Measurements from ENCODE around the gene SOX3.

SOX3 gene

GRCh38 chrX:140502491-140503237 is 2.2 kb downstream of the SOX3 start:
- Histone ChIP-seq H3K9ac (ENCODE audit: insufficient read length) (no peak overlapping the region), H3K27ac (no peak overlapping the region), H3K4me3 (no peak overlapping the region), H3K36me3 (ENCODE audit: insufficient read depth, low read length) (no peaks in the 10 kb centered on the region), H3K9me3 (ENCODE audit: low read depth, low read length) (no peaks in the 10 kb centered on the region)
- TF ChIP-seq EZH2 (IDR thresholded peaks at IDR 0.05) = peak; percentile 81
- no peak for TF ChIP-seq FOXP2 (optimal IDR thresholded peaks at IDR 0.05; ENCODE audit: control extremely low read depth, extremely low read length, insufficient read depth)
- no peak for TF ChIP-seq POLR2AphosphoS5 (IDR thresholded peaks at IDR 0.05; ENCODE audit: borderline replicate concordance, low read depth, low read length)
- no peak for DNase-seq (ENCODE audit: low read depth, low spot score)

- H3K9me3 ChIP-seq (ENCODE audit: low read depth, low read length) = no peaks in the 10 kb centered on the region
- TF ChIP-seq POLR2AphosphoS5 (IDR thresholded peaks at IDR 0.05; ENCODE audit: borderline replicate concordance, low read depth, low read length) (no peak), EZH2 (IDR thresholded peaks at IDR 0.05) (no peak), FOXP2 (optimal IDR thresholded peaks at IDR 0.05; ENCODE audit: control extremely low read depth, extremely low read length, insufficient read depth) (no peak)
- H3K4me3 ChIP-seq = no peak overlapping the region
- H3K36me3 ChIP-seq (ENCODE audit: insufficient read depth, low read length) = no peaks in the 10 kb centered on the region
- no peak overlapping the region for H3K9ac ChIP-seq (ENCODE audit: insufficient read length)
- H3K27ac ChIP-seq = no peak overlapping the region
- no peak for DNase-seq (ENCODE audit: low read depth, low spot score)
Observed at GRCh38 chrX:140501940-140502468, 2.9 kb downstream of the SOX3 start.

GRCh38 chrX:140501321-140501720 is 3.5 kb downstream of the SOX3 start:
- Histone ChIP-seq H3K4me3 (no peak overlapping the region), H3K9ac (ENCODE audit: insufficient read length) (no peak overlapping the region), H3K36me3 (ENCODE audit: insufficient read depth, low read length) (no peaks in the 10 kb centered on the region), H3K27ac (no peak overlapping the region), H3K9me3 (ENCODE audit: low read depth, low read length) (no peaks in the 10 kb centered on the region)
- TF ChIP-seq POLR2AphosphoS5 (IDR thresholded peaks at IDR 0.05; ENCODE audit: borderline replicate concordance, low read depth, low read length) (no peak), FOXP2 (optimal IDR thresholded peaks at IDR 0.05; ENCODE audit: control extremely low read depth, extremely low read length, insufficient read depth) (no peak), EZH2 (IDR thresholded peaks at IDR 0.05) (no peak)
- no peak for DNase-seq (ENCODE audit: low read depth, low spot score)

GRCh38 chrX:140500441-140500840 is 4.4 kb downstream of the SOX3 start:
- no peak for DNase-seq (ENCODE audit: low read depth, low spot score)
- no peaks in the 10 kb centered on the region for H3K36me3 ChIP-seq (ENCODE audit: insufficient read depth, low read length)
- H3K27ac ChIP-seq = no peak overlapping the region
- H3K4me3 ChIP-seq = no peak overlapping the region
- H3K9me3 ChIP-seq (ENCODE audit: low read depth, low read length) = no peaks in the 10 kb centered on the region
- TF ChIP-seq FOXP2 (optimal IDR thresholded peaks at IDR 0.05; ENCODE audit: control extremely low read depth, extremely low read length, insufficient read depth) (no peak), EZH2 (IDR thresholded peaks at IDR 0.05) (no peak), POLR2AphosphoS5 (IDR thresholded peaks at IDR 0.05; ENCODE audit: borderline replicate concordance, low read depth, low read length) (no peak)
- no peak overlapping the region for H3K9ac ChIP-seq (ENCODE audit: insufficient read length)

GRCh38 chrX:140495739-140496138 is 9.1 kb downstream of the SOX3 start:
- Histone ChIP-seq H3K27ac (no peak overlapping the region), H3K9ac (ENCODE audit: insufficient read length) (no peak overlapping the region), H3K36me3 (ENCODE audit: insufficient read depth, low read length) (no peaks in the 10 kb centered on the region), H3K4me3 (no peak overlapping the region), H3K9me3 (ENCODE audit: low read depth, low read length) (no peaks in the 10 kb centered on the region)
- DNase-seq (ENCODE audit: low read depth, low spot score) = no peak
- TF ChIP-seq FOXP2 (optimal IDR thresholded peaks at IDR 0.05; ENCODE audit: control extremely low read depth, extremely low read length, insufficient read depth) (no peak), EZH2 (IDR thresholded peaks at IDR 0.05) (no peak), POLR2AphosphoS5 (IDR thresholded peaks at IDR 0.05; ENCODE audit: borderline replicate concordance, low read depth, low read length) (no peak)

- H3K27ac ChIP-seq = no peak overlapping the region
- H3K36me3 ChIP-seq (ENCODE audit: insufficient read depth, low read length) = no peaks in the 10 kb centered on the region
- no peak for TF ChIP-seq FOXP2 (optimal IDR thresholded peaks at IDR 0.05; ENCODE audit: control extremely low read depth, extremely low read length, insufficient read depth)
- TF ChIP-seq EZH2 (IDR thresholded peaks at IDR 0.05) = no peak
- TF ChIP-seq POLR2AphosphoS5 (IDR thresholded peaks at IDR 0.05; ENCODE audit: borderline replicate concordance, low read depth, low read length) = no peak
- no peak for DNase-seq (ENCODE audit: low read depth, low spot score)
- H3K9me3 ChIP-seq (ENCODE audit: low read depth, low read length) = no peaks in the 10 kb centered on the region
- H3K9ac ChIP-seq (ENCODE audit: insufficient read length) = no peak overlapping the region
- H3K4me3 ChIP-seq = no peak overlapping the region
Observed at GRCh38 chrX:140492066-140492994, 12.5 kb downstream of the SOX3 start.

GRCh38 chrX:140480765-140481164 is 24.1 kb downstream of the SOX3 start:
- H3K4me3 ChIP-seq = no peak overlapping the region
- H3K9ac ChIP-seq (ENCODE audit: insufficient read length) = no peak overlapping the region
- no peak for DNase-seq (ENCODE audit: low read depth, low spot score)
- no peaks in the 10 kb centered on the region for H3K9me3 ChIP-seq (ENCODE audit: low read depth, low read length)
- no peak overlapping the region for H3K27ac ChIP-seq
- TF ChIP-seq EZH2 (IDR thresholded peaks at IDR 0.05) = no peak
- no peak for TF ChIP-seq POLR2AphosphoS5 (IDR thresholded peaks at IDR 0.05; ENCODE audit: borderline replicate concordance, low read depth, low read length)
- no peak for TF ChIP-seq FOXP2 (optimal IDR thresholded peaks at IDR 0.05; ENCODE audit: control extremely low read depth, extremely low read length, insufficient read depth)
- no peaks in the 10 kb centered on the region for H3K36me3 ChIP-seq (ENCODE audit: insufficient read depth, low read length)

- Histone ChIP-seq H3K27ac (no peak overlapping the region), H3K4me3 (no peak overlapping the region), H3K9me3 (ENCODE audit: low read depth, low read length) (no peaks in the 10 kb centered on the region), H3K9ac (ENCODE audit: insufficient read length) (no peak overlapping the region), H3K36me3 (ENCODE audit: insufficient read depth, low read length) (no peaks in the 10 kb centered on the region)
- TF ChIP-seq EZH2 (IDR thresholded peaks at IDR 0.05) = no peak
- TF ChIP-seq FOXP2 (optimal IDR thresholded peaks at IDR 0.05; ENCODE audit: control extremely low read depth, extremely low read length, insufficient read depth) = no peak
- no peak for TF ChIP-seq POLR2AphosphoS5 (IDR thresholded peaks at IDR 0.05; ENCODE audit: borderline replicate concordance, low read depth, low read length)
- DNase-seq (ENCODE audit: low read depth, low spot score) = no peak
Observed at GRCh38 chrX:140477987-140478386, 26.9 kb downstream of the SOX3 start.

All from SK-N-MC (cell line).